Chondrocyte (in vitro differentiated cells): ENCODE measurements around the gene NFIA. TPM values are rescaled to one million over a fixed set of nuclear protein-coding genes. Genes with fewer than 3 reads are reported as not detected.

Experiments used
- DNase-seq: peaks from one replicate; pipeline ENCODE4 v3.0.0; 2021; ENCODE audit warnings: mixed read lengths, low spot score
- H3K27ac Mint-ChIP-seq: one replicate; pipeline ENCODE4 v1.8.0; 2021; ENCODE audit warnings: mild to moderate bottlenecking, moderate library complexity, mixed read lengths; ENCODE audit not compliant: unreplicated experiment
- H3K27me3 Mint-ChIP-seq: 2 replicates; pipeline ENCODE4 v1.8.0; 2021; ENCODE audit warnings: low read depth, mixed read lengths
- H3K36me3 Mint-ChIP-seq: 2 replicates; pipeline ENCODE4 v1.8.0; 2021; ENCODE audit warnings: low read depth, mixed read lengths
- H3K4me1 Mint-ChIP-seq: 2 replicates; pipeline ENCODE4 v1.8.0; 2021; ENCODE audit warnings: low read depth, mild to moderate bottlenecking, mixed read lengths
- H3K4me3 Mint-ChIP-seq: one replicate; pipeline ENCODE4 v1.8.0; 2021; ENCODE audit warnings: mild to moderate bottlenecking, moderate library complexity, mixed read lengths; ENCODE audit not compliant: unreplicated experiment
- H3K9me3 Mint-ChIP-seq: 2 replicates; pipeline ENCODE4 v1.8.0; 2021; ENCODE audit warnings: low read depth, mixed read lengths
- CTCF ChIP-seq: fragments of 200-600 bp; sonication (generic); IDR thresholded peaks from 2 replicates; pipeline ENCODE4 v1.5.0; 2021; ENCODE audit warnings: antibody characterized with exemption, mild to moderate bottlenecking, moderate library complexity
- total RNA-seq: library from RNA; stranded (reverse); gene quantifications from 3 replicates; pipeline ENCODE4 v1.2.1, GENCODE V29; 2021

Gene NFIA
- total RNA-seq, 1 donor from 2014 or later: 43.0 TPM

DNA sequence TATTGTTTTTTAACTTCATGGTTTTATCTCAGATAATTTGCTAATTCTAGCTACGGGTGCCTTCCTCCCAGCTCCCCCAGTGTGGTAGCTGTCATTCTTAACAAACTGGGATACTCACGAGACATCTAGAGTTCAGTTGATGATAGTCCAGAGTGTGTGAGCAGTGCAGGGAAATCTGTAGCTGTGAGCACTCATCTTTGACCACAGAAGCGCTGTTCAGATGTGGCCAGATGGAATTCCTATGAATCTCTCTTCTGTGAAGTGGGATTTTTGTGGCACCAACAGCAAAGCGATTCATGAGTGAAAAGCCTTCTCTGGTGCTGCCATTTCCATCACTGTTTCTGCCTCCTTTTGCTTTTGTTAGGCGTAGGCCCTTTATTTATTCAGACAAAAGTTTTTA lies 125.1 kb downstream of the NFIA start:
- Mint-ChIP-seq H3K27me3 (no peaks in the 10 kb centered on the region), H3K9me3 (no peaks in the 10 kb centered on the region), H3K4me3 (no peak overlapping the region), H3K4me1 (peaks cover 24% of the 10 kb centered on the region), H3K36me3 (no peaks in the 10 kb centered on the region), H3K27ac (no peak overlapping the region)
- no peak for DNase-seq
- TF ChIP-seq CTCF: no peak

GRCh38 chr1:61208172-61208571 lies 125.8 kb downstream of the NFIA start:
- TF ChIP-seq CTCF: no peak
- Mint-ChIP-seq H3K36me3 (no peaks in the 10 kb centered on the region), H3K27ac (no peak overlapping the region), H3K4me1 (peaks cover 24% of the 10 kb centered on the region), H3K27me3 (no peaks in the 10 kb centered on the region), H3K9me3 (no peaks in the 10 kb centered on the region), H3K4me3 (no peak overlapping the region)
- DNase-seq: no peak

DNA sequence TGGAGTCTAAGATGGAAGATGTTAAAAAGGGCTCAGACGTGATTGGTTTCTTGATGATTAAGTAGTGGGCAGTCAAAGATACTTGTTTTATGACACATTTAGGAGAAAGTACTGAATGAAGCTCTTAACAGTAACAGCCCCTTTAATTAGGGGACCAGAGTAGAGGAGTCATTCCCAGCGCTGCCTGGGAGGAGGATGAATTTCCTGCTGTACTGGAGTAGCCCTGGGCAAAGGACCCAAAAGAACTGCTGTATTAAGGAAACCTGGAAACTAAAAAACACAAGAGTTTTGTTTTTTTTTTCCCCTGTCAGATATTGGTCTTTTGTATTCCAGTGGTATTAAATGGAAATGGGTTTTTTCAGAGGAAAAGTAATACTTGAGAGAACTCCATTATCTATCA lies 126.5 kb downstream of the NFIA start:
- no peaks in the 10 kb centered on the region for H3K9me3 Mint-ChIP-seq
- no peak overlapping the region for H3K4me3 Mint-ChIP-seq
- H3K27ac Mint-ChIP-seq: no peak overlapping the region
- peaks cover 24% of the 10 kb centered on the region for H3K4me1 Mint-ChIP-seq
- H3K36me3 Mint-ChIP-seq: no peaks in the 10 kb centered on the region
- no peaks in the 10 kb centered on the region for H3K27me3 Mint-ChIP-seq
- DNase-seq: no peak
- no peak for TF ChIP-seq CTCF

DNA sequence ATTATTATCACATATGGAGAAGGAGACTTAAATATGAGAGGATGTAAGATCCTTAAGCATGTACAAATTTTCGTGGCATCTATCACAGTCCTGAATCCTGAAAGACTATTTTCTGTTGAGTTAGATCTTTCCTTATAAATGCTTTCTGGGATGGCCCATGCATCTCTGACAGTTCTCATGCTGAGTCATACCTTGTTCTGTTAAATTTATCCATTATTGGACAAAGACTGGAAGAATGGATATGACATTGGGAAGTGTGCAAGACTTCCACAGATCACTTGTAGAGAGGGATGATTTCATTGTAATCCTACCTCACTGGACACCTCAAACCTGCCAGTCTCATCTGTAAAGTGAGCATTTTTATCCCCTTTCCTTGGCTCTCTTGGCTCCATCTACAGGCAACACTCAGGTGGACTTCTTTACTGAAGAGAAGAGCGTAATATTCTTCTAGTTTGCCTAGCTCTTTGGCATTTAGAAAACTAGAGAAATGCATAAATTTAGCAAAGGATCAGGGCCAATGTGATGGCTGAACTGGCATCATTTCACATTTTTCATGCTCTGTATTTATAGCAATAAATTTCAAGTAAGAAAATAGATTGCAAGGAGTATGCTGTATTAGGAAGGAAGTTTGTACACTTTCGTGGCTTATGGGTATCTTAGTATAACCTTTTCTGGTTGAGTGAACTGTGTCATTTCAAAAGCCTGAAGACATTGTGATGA lies 128.2 kb downstream of the NFIA start:
- H3K27ac Mint-ChIP-seq: no peak overlapping the region
- H3K36me3 Mint-ChIP-seq: no peaks in the 10 kb centered on the region
- DNase-seq: no peak
- H3K4me1 Mint-ChIP-seq: peaks cover 24% of the 10 kb centered on the region
- no peak overlapping the region for H3K4me3 Mint-ChIP-seq
- TF ChIP-seq CTCF: peak; percentile 45
- H3K27me3 Mint-ChIP-seq: no peaks in the 10 kb centered on the region
- H3K9me3 Mint-ChIP-seq: no peaks in the 10 kb centered on the region

DNA sequence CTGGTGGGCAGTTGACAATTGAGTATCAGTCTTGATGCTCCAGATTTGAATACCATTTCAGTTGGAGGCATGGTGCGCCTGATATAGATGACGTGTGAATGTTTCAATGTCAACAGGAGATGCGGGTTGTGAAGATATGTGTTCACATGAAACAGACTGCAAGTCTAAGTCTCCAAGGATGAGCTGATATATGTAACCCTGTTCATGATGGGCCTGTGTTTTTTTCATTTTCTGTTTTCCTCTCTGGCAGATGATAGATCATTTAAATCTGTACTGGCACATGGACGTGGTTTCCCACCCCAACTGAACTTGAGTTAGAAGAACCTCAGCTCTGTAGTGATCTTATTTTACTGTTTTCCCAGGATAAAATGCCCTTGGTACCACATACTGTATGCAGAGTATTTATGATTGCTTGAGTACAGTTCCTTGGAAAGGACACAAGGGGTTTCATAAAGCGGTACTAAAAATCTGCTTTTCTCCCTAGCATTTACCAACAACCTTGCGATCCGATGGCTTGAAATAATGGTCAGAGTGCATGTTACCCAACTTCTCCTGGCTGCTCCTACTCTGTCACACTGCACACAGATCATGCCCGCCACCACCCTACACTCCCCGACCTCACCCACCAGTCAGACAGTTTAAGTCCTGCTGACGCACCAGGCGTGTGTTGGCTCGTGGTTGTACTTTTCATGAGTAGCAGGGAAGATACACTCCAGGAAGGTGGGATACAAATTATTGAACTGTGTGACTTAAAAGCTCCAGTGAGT lies 131.1 kb downstream of the NFIA start:
- peaks cover 22% of the 10 kb centered on the region for H3K4me1 Mint-ChIP-seq
- H3K4me3 Mint-ChIP-seq: no peak overlapping the region
- H3K27ac Mint-ChIP-seq: no peak overlapping the region
- no peak for DNase-seq
- no peaks in the 10 kb centered on the region for H3K27me3 Mint-ChIP-seq
- H3K36me3 Mint-ChIP-seq: no peaks in the 10 kb centered on the region
- no peaks in the 10 kb centered on the region for H3K9me3 Mint-ChIP-seq
- no peak for TF ChIP-seq CTCF
